Heart right ventricle (tissue), 16 donors: ENCODE results near the gene GPR55. TPM values are rescaled to one million over a fixed set of nuclear protein-coding genes. Genes with fewer than 3 reads are reported as not detected.

ENCODE experiments used
- ATAC-seq, 8 donors: fragments of 200-7000 bp; cut with Tn5 transposase; one replicate each; pipeline ENCODE4 v1.9.1; 2020; ENCODE audit warnings: mild to moderate bottlenecking in 8 of 8, moderate library complexity in 8 of 8, moderate number of reproducible peaks in 1 of 8
- DNase-seq, 2 donors: peaks; one replicate each; pipeline ENCODE4 v3.0.0-alpha.2; 2020
- H3K27ac ChIP-seq, 10 donors: fragments of 200-600 bp; sonication (generic) in 2 of 10; one replicate each; pipeline versions ENCODE4 v1.5.0 to v1.8.0; 2020 to 2022; ENCODE audit warnings: mild to moderate bottlenecking in 3 of 10
- H3K27me3 ChIP-seq, 7 donors: fragments of 200-600 bp; one replicate each; pipeline ENCODE4 v1.8.0; 2021 to 2022; ENCODE audit warnings: mild to moderate bottlenecking in 2 of 7
- H3K36me3 ChIP-seq, 9 donors: fragments of 200-600 bp; sonication (generic) in 1 of 9; one replicate each; pipeline versions ENCODE4 v1.5.0 to v1.8.0; 2020 to 2022; ENCODE audit warnings: mild to moderate bottlenecking in 2 of 9
- H3K4me1 ChIP-seq, 9 donors: fragments of 200-600 bp; sonication (generic) in 1 of 9; one replicate each; pipeline versions ENCODE4 v1.5.0 to v1.8.0; 2020 to 2022; ENCODE audit warnings: mild to moderate bottlenecking in 4 of 9
- H3K4me3 ChIP-seq, 10 donors: fragments of 200-600 bp; sonication (generic) in 2 of 10; one replicate each; pipeline versions ENCODE4 v1.5.0 to v1.8.0; 2020 to 2022; ENCODE audit warnings: mild to moderate bottlenecking in 7 of 10, moderate library complexity in 2 of 10
- H3K9me3 ChIP-seq, 11 donors: fragments of 200-600 bp in 10 of 11; sonication (generic) in 2 of 11; one replicate each; pipeline versions ENCODE4 v1.5.0 to v1.8.0; 2013 to 2022; ENCODE audit warnings: mild to moderate bottlenecking in 2 of 11, control low read depth in 1 of 11, moderate library complexity in 1 of 11
- whole genome bisulfite sequencing, 2 donors: extraction: QIAGEN DNeasy Blood & Tissue Kit; methylation state at CpG; one replicate each; pipeline ENCODE4 v1.1.7; 2013; ENCODE audit warnings: inconsistent platforms in 1 of 2; 5-methylcytosine and 5-hydroxymethylcytosine counted together
- intact Hi-C, 10 donors: fragments of 100-400 bp; cut with DNase I; formaldehyde crosslinking; loops; one replicate each; pipeline versions ENCODE4 v1.11.1 to v1.14.2; 2022
- polyA plus RNA-seq, 2 donors: library from polyadenylated mRNA; stranded (reverse); fragments of 200-250 nt; gene quantifications; one replicate each; pipeline ENCODE4 v1.2.3, GENCODE V29; 2013
- total RNA-seq, 10 donors: library from RNA; stranded (reverse); fragmentation: NEBNext Ultra II Directional in 3 of 10; extraction: Animal tissue kit (Norgen Biotek cat#: 25700) in 3 of 10; gene quantifications; one replicate each; pipeline versions ENCODE4 v1.2.1 to v1.2.4, GENCODE V29; 2021 to 2023
- TF ChIP-seq, protein P1 (sequence below), 9 donors: fragments of 200-600 bp; sonication (generic) in 2 of 9; IDR thresholded peaks; one replicate each; pipeline versions ENCODE4 v1.5.0 to v1.8.0; 2021 to 2022; ENCODE audit warnings: antibody characterized with exemption in 9 of 9, mild to moderate bottlenecking in 5 of 9, moderate library complexity in 1 of 9
- donor health status: Arrhythmogenic right ventricular cardiomyopathy.
- donor health status: ischemic (EF 13 %, LVEDD 7.1; RV severe dilation, severe dysfunction).
- donor health status: healthy with polysubstance abuse.
- donor health status: DM: no; HTN: yes; CAD: no.
- donor health status: DM: no; HTN: no; CAD: no.
- donor health status: ischemic (EF 25% LVEDD 6.9; RV normal size, moderate dysfunction).
- donor health status: ischemic (EF 25% LVEDD 5.7; RV mildly dilated, moderate dysfunction).
- donor health status: healthy.
- donor health status: DM: yes; HTN: yes; CAD: no.
- donor health status: Ischemic cardiomyopathy.
- donor health status: ischemic (EF 35%, LVEDD 5.7; RV mildly dilated, moderate dysfunction).
- donor health status: nonischemic (EF 11% LVEDD 7.7; RV severe dilation, severe dysfunction).
- donor health status: DM: yes; HTN: yes; CAD: no.
- donor health status: PGD.
- donor health status: ischemic (EF 29% LVEDD 5.4; RV normal size, mild dysfunction).
- donor health status: nonischemic (EF 23%, LVEDD 6.1; RV moderate dilation, normal function).

GPR55 gene
- total and polyA plus RNA-seq, 12 donors = 0.01 to 0.42 TPM; not detected in 10

DNA sequence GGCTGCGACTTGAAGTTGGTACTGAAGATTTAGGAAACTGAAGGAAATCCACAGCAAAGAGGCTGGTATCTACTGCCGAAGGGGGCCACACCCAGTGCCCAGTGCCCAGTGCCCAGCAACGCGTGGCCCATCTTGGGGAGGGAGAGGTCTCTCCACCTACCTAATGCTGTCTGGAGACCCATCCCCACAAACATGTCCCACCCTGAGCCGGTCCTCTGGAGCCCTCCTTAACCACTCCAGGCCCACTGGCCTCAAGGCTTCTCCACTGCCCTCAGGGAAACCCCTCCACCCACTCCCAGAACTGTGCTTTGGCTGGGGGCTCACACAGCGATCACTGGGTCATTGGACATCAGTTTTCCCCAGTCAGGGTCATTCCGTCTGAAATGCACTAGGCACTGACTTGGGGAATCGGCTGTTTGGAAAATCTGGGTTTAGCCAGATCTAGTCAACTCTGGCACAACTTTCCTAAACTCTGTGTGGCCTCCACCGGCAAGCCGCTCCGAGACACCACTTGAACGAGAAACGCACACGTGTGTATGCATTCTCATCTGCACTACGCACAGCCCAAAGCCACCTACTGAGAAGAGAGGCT lies 20.1 kb downstream of the GPR55 start:
- Histone ChIP-seq H3K9me3 (no peaks in the 10 kb centered on the region), H3K36me3 (no peaks in the 10 kb centered on the region), H3K4me3 (no peak overlapping the region), H3K4me1 (peaks cover 0 to 11% (median 7%) of the 10 kb centered on the region in 9 donors), H3K27me3 (peaks cover 0 to 29% (median 0%) of the 10 kb centered on the region in 7 donors), H3K27ac (no peak overlapping the region)
- no peak for DNase-seq
- TF ChIP-seq, protein P1, sequence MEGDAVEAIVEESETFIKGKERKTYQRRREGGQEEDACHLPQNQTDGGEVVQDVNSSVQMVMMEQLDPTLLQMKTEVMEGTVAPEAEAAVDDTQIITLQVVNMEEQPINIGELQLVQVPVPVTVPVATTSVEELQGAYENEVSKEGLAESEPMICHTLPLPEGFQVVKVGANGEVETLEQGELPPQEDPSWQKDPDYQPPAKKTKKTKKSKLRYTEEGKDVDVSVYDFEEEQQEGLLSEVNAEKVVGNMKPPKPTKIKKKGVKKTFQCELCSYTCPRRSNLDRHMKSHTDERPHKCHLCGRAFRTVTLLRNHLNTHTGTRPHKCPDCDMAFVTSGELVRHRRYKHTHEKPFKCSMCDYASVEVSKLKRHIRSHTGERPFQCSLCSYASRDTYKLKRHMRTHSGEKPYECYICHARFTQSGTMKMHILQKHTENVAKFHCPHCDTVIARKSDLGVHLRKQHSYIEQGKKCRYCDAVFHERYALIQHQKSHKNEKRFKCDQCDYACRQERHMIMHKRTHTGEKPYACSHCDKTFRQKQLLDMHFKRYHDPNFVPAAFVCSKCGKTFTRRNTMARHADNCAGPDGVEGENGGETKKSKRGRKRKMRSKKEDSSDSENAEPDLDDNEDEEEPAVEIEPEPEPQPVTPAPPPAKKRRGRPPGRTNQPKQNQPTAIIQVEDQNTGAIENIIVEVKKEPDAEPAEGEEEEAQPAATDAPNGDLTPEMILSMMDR (IDR thresholded peaks at IDR 0.05) = no peak
- ATAC-seq = no peak
- intact Hi-C loops = loop anchor here in 4 of 10 donors (5.0 to 10.0 kb wide), 3 partner anchors 77 to 82 kb away; no protein-coding TSS in a partner anchor
- 90% methylated on average over 15 of the region's 15 CpGs for WGBS, 2 donors

DNA sequence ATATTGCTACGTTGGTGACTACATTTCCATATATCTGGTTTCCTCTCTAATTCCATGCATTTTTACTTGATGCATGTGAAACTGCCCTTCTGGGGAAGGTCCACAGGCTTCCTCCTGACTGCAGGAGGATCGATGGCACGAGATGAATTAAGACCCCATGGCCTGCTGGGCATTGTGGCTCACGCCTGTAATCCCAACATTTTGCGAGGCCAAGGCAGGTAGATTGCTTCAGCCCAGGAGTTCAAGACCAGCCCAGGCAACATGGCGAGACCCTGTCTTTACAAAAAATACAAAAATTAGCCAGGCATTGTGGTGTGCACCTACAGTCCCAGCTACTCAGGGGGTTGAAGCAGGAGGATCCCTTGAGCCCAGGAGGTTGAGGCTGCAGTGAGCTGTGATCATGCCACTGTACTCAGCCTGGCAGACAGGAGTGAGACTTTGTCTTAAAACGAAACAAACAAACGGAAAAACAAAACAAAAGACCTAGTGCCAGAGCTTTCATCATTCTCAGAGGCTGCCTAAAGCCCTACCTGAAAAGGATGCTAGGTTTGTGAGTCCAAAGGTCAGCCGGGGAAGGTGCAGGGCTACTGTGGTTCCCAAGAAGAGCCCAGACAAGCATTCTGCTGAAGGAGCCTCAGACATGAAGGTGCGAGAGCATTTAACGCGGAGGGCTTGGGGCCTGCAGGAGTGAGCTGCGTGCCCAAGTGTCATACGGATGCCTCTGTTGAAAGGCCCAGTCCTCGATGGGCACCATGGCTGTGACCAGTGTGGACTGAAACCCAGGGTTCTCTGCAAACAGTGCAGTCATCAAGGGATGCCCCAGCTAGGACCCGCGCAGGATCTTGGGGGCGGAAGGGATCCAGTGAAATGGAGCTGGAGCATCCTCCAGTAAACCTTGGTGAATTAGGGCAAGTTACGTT lies 21.6 kb downstream of the GPR55 start:
- Histone ChIP-seq H3K9me3 (no peaks in the 10 kb centered on the region), H3K36me3 (no peaks in the 10 kb centered on the region), H3K27me3 (peaks cover 0 to 23% (median 0%) of the 10 kb centered on the region in 7 donors), H3K4me3 (no peak overlapping the region), H3K27ac (no peak overlapping the region), H3K4me1 (peaks cover 0 to 13% (median 0%) of the 10 kb centered on the region in 9 donors)
- 90 to 93% methylated on average over 19 of the region's 19 CpGs for WGBS, 2 donors
- no peak for DNase-seq
- TF ChIP-seq, protein P1 (IDR thresholded peaks at IDR 0.05) = no peak
- intact Hi-C loops = loop anchor here in 8 of 10 donors (2.0 to 10.0 kb wide), 4 partner anchors 79 to 84 kb away; no protein-coding TSS in a partner anchor
- no peak for ATAC-seq

DNA sequence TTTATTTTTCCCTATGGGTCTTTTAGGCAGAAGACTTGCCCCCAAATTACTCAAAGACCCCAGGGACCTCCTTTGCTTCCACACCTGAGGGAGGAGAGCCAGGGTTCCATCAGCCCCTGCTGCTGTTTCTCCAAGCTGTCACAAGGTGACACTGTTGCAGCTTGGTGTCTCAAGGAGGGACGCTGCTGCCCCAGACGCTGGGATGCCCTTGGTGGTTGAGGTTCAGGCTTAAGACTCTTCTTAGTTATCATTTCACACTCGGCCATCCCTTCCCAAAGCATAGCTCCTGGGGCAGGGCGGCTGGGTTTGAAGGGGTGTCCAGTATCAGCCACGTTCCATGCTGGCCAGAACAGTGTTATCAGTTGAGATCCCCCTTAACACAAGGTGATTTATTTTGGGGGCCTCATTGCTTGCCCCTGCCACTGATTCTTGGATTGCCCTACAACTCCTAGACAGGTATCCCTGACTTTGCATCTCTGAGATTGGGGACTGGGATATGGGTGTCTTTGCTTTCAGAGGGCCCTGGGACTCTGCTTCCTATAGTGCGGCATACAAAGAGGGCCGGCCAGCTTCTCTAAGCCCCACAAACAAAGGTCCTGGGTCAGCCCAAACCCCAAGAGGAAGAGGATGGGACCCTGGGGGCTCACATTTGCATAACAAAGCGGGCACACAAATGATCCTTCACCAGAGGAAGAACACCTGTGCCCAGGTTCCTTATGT lies 22.7 kb downstream of the GPR55 start:
- WGBS, 2 donors = 45 to 49% methylated on average over 8 of the region's 8 CpGs
- Histone ChIP-seq H3K9me3 (no peaks in the 10 kb centered on the region), H3K4me1 (peaks cover 0 to 11% (median 0%) of the 10 kb centered on the region in 9 donors), H3K4me3 (no peak overlapping the region), H3K36me3 (no peaks in the 10 kb centered on the region), H3K27ac (no peak overlapping the region), H3K27me3 (peaks cover 0 to 20% (median 0%) of the 10 kb centered on the region in 7 donors)
- DNase-seq = no peak
- intact Hi-C loops = loop anchor here (1.0 to 10.0 kb wide), 6 partner anchors 80 to 86 kb away; no protein-coding TSS in a partner anchor
- TF ChIP-seq, protein P1 (IDR thresholded peaks at IDR 0.05) = peak in 8 of 9 donors; percentile 41 to 95 (median 68)
- peak in 4 of 8 donors; percentile 52 to 72 (median 64) for ATAC-seq

DNA sequence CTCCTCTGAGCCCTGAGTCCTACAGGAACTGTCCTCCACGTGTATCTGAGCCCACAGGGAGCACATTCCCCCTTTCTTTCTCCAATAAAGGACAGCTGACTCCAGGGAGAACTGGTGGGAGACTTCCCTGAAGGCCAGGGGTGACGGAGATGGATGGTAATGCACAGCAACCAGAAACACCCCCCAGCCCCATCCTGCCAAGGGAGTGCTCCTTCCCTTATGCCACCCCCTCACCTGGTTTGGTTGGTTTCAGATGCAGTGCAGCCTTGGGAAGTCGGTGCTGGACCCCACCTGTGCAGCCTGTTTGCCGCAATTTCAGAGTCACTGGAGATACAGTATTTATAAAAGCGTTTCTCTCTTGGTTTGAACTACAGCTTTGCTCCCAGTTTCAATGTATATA lies 24.0 kb downstream of the GPR55 start:
- Histone ChIP-seq H3K27me3 (peaks cover 0 to 20% (median 0%) of the 10 kb centered on the region in 7 donors), H3K36me3 (no peaks in the 10 kb centered on the region), H3K9me3 (no peaks in the 10 kb centered on the region), H3K4me3 (no peak overlapping the region), H3K27ac (no peak overlapping the region), H3K4me1 (peaks cover 0 to 11% (median 0%) of the 10 kb centered on the region in 9 donors)
- ATAC-seq = no peak
- TF ChIP-seq, protein P1 (IDR thresholded peaks at IDR 0.05) = no peak
- WGBS, 2 donors = 79 to 82% methylated on average over 5 of the region's 5 CpGs
- intact Hi-C loops = loop anchor here in 4 of 10 donors (5.0 to 10.0 kb wide), 3 partner anchors 81 to 86 kb away; no protein-coding TSS in a partner anchor
- DNase-seq = no peak
